ENCODE measurements around the gene INTS1.

- no peak for TF ChIP-seq CTCF (IDR thresholded peaks at IDR 0.05)
- no peak for TF ChIP-seq EP300 (IDR thresholded peaks at IDR 0.05; ENCODE audit: low read depth)
- no peak for TF ChIP-seq POLR2A (IDR thresholded peaks at IDR 0.05)
- no peak for TF ChIP-seq POLR2AphosphoS5 (IDR thresholded peaks at IDR 0.05)
These were observed 22.1 kb upstream of the INTS1 start for GRCh38 chr7:1526271-1526754.

Measured in transverse colon (tissue), 4 donors.